H1 (cell line): ENCODE data around the gene ATP6V1G1. TPM values are rescaled to one million over a fixed set of nuclear protein-coding genes. Genes with fewer than 3 reads are reported as not detected.

Experiments used
- EP300 ChIP-seq, 2 experiments: IDR thresholded peaks; 1 replicate in 1 of 2; 2 replicates in 1 of 2; pipeline ENCODE4 v1.6.1; 2011 to 2012; ENCODE audit warnings: low read depth in 2 of 2, low read length in 2 of 2, mild to moderate bottlenecking in 2 of 2, borderline replicate concordance in 1 of 2, inconsistent platforms in 1 of 2, moderate library complexity in 1 of 2
- polyA plus RNA-seq, 7 experiments: library from polyadenylated mRNA; depleted of rRNA in 3 of 7; stranded (reverse) in 5 of 7; unstranded in 2 of 7; fragments of >200 nt in 5 of 7; fragments of 200-250 nt in 2 of 7; gene quantifications; 1 replicate in 5 of 7; 2 replicates in 1 of 7; 4 replicates in 1 of 7; pipeline versions ENCODE4 v1.2.1 to v1.2.3, GENCODE V29; 2011 to 2013; ENCODE audit warnings: missing spikeins in 2 of 7, mixed read lengths in 2 of 7
- total RNA-seq: library from RNA; stranded (reverse); fragmentation: NEBNext Ultra II Directional; extraction: Animal tissue kit (Norgen Biotek cat#: 25700); gene quantifications from 2 replicates; pipeline ENCODE4 v1.2.1, GENCODE V29; 2021

The ATP6V1G1 gene
- total and polyA plus RNA-seq, 2 of the 8 experiments (the other 6 are each of a cell fraction or from before 2014, with no cell fraction given): 112 to 124 TPM

DNA sequence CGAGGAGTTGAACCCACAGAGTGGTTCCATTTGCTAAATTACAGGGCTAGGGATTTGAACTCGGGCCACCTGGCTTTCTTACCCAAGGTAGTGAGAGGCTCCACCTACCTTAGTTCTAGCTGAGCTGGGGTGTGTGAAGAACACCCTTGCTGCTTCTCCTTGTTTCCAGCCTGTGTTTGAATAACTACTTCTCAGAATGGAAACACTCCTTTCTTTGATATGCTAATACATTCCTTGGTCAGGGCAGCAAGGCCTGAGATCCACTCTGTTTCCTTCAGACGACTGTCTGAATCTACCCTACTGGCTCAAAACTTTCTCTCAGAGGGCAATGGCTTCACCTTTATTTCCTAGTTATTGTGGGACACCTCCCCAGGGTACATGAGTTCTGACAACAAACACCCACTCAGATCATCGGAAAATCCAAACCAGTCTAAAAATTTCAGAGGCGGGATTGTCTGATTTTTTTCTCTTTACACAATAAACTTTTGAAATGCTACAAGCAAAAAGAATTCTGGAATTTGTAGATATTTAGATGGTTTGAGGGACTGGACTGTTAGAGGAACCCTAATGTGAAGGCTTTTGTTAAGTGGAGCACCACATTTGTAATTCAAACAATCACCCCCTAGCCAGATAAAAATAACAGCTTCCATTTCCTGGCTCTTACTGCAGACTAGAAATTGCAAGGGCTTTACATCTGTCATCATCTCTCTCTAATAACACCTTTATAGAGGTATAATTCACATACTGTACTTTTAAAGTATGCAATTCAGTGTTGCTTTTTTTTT, 4.0 kb upstream of the ATP6V1G1 start (continued):
- no peak for TF ChIP-seq EP300 (IDR thresholded peaks at IDR 0.05; ENCODE audit: borderline replicate concordance in 1 of 2, low read depth in 2 of 2, low read length in 2 of 2)
